Lower leg skin (tissue), 3 donors: ENCODE results near the gene MAMDC2.

Experiments used
- CTCF ChIP-seq, 3 donors: fragments of 450-650 bp; IDR thresholded peaks; one replicate each; pipeline ENCODE4 v1.5.1; 2016; ENCODE audit warnings: antibody characterized with exemption in 3 of 3, mild to moderate bottlenecking in 3 of 3, moderate library complexity in 2 of 3
- POLR2A ChIP-seq, 2 donors: fragments of 450-650 bp; IDR thresholded peaks; one replicate each; pipeline ENCODE4 v1.6.1; 2016 to 2017; ENCODE audit warnings: antibody characterized with exemption in 2 of 2, mild to moderate bottlenecking in 1 of 2, moderate library complexity in 1 of 2

GRCh38 chr9:70031141-70031545 lies 12.5 kb upstream of the MAMDC2 start:
- TF ChIP-seq CTCF (IDR thresholded peaks at IDR 0.05), result no peak
- no peak for TF ChIP-seq POLR2A (IDR thresholded peaks at IDR 0.05)
